Liver (tissue), 9 donors: Measurements from ENCODE around the gene CTNNA2. TPM values are rescaled to one million over a fixed set of nuclear protein-coding genes. Genes with fewer than 3 reads are reported as not detected.

ENCODE experiments used
- DNase-seq: peaks from one replicate; pipeline ENCODE4 v3.0.0-alpha.2; 2017; ENCODE audit warnings: low spot score
- H3K27ac ChIP-seq, 2 donors: one replicate each; pipeline ENCODE4 v1.7.0; 2013; ENCODE audit warnings: inconsistent platforms in 2 of 2, low read length in 2 of 2, control low read depth in 1 of 2, low read depth in 1 of 2, mild to moderate bottlenecking in 1 of 2
- H3K27me3 ChIP-seq, 4 donors: one replicate each; pipeline versions ENCODE4 v1.6.1 to v1.7.0; 2013; ENCODE audit warnings: low read length in 3 of 4, inconsistent platforms in 1 of 4, mild to moderate bottlenecking in 1 of 4, moderate library complexity in 1 of 4; ENCODE audit not compliant: control insufficient read depth in 4 of 4, insufficient read depth in 4 of 4
- H3K36me3 ChIP-seq, 4 donors: one replicate each; pipeline versions ENCODE4 v1.6.1 to v1.7.0; 2013; ENCODE audit warnings: low read length in 3 of 4, mild to moderate bottlenecking in 3 of 4, low read depth in 1 of 4, moderate library complexity in 1 of 4; ENCODE audit not compliant: control insufficient read depth in 4 of 4, insufficient read depth in 3 of 4
- H3K4me1 ChIP-seq, 4 donors: one replicate each; pipeline versions ENCODE4 v1.6.1 to v1.7.0; 2013; ENCODE audit warnings: low read length in 3 of 4, mild to moderate bottlenecking in 3 of 4, moderate library complexity in 1 of 4; ENCODE audit not compliant: control insufficient read depth in 4 of 4, insufficient read depth in 4 of 4
- H3K4me3 ChIP-seq, 3 donors: one replicate each; pipeline versions ENCODE4 v1.6.1 to v1.7.0; 2013; ENCODE audit warnings: low read length in 3 of 3, control low read depth in 1 of 3, low read depth in 1 of 3, mild to moderate bottlenecking in 1 of 3
- H3K9ac ChIP-seq, 2 donors: one replicate each; pipeline ENCODE4 v1.7.0; 2013; ENCODE audit warnings: low read length in 2 of 2, mild to moderate bottlenecking in 2 of 2, moderate library complexity in 2 of 2, control low read depth in 1 of 2, low read depth in 1 of 2
- H3K9me3 ChIP-seq, 4 donors: one replicate each; pipeline versions ENCODE4 v1.6.1 to v1.7.0; 2013; ENCODE audit warnings: low read length in 3 of 4; ENCODE audit not compliant: control insufficient read depth in 4 of 4
- EGR1 ChIP-seq, 2 donors: IDR thresholded peaks; 2 replicates each; pipeline ENCODE4 v1.6.1; 2016 to 2018; ENCODE audit warnings: antibody characterized with exemption in 2 of 2, low read depth in 2 of 2
- FOXA1 ChIP-seq: IDR thresholded peaks from 2 replicates; pipeline ENCODE4 v1.6.1; 2016; ENCODE audit warnings: antibody characterized with exemption
- FOXA2 ChIP-seq: IDR thresholded peaks from 2 replicates; pipeline ENCODE4 v1.6.1; 2016; ENCODE audit warnings: antibody characterized with exemption
- GABPA ChIP-seq, 2 donors: IDR thresholded peaks in 1 of 2; conservative IDR thresholded peaks in 1 of 2; 2 replicates each; pipeline ENCODE4 v1.6.1; 2016; ENCODE audit warnings: antibody characterized with exemption in 2 of 2, mild to moderate bottlenecking in 1 of 2, moderate library complexity in 1 of 2
- HNF4A ChIP-seq, 2 donors: conservative IDR thresholded peaks; 2 replicates each; pipeline ENCODE4 v1.6.1; 2016; ENCODE audit warnings: antibody characterized with exemption in 2 of 2, mild to moderate bottlenecking in 2 of 2
- HNF4G ChIP-seq: IDR thresholded peaks from 2 replicates; pipeline ENCODE4 v1.6.1; 2016; ENCODE audit warnings: antibody characterized with exemption
- JUND ChIP-seq, 2 donors: IDR thresholded peaks; 2 replicates each; pipeline ENCODE4 v1.6.1; 2016; ENCODE audit warnings: antibody characterized with exemption in 2 of 2
- NR2F2 ChIP-seq: IDR thresholded peaks from 2 replicates; pipeline ENCODE4 v1.6.1; 2016; ENCODE audit warnings: antibody characterized with exemption
- RAD21 ChIP-seq, 2 donors: IDR thresholded peaks; 2 replicates each; pipeline ENCODE4 v1.6.1; 2016; ENCODE audit warnings: antibody characterized with exemption in 2 of 2, mild to moderate bottlenecking in 2 of 2
- RXRA ChIP-seq, 2 donors: IDR thresholded peaks; 2 replicates each; pipeline ENCODE4 v1.6.1; 2017 to 2018; ENCODE audit warnings: antibody characterized with exemption in 2 of 2, mild to moderate bottlenecking in 1 of 2
- SP1 ChIP-seq: IDR thresholded peaks from 2 replicates; pipeline ENCODE4 v1.6.1; 2018; ENCODE audit warnings: antibody characterized with exemption, mild to moderate bottlenecking
- TAF1 ChIP-seq: conservative IDR thresholded peaks from 2 replicates; pipeline ENCODE4 v1.6.1; 2016; ENCODE audit warnings: antibody characterized with exemption, mild to moderate bottlenecking
- YY1 ChIP-seq: IDR thresholded peaks from 2 replicates; pipeline ENCODE4 v1.6.1; 2016; ENCODE audit warnings: antibody characterized with exemption, mild to moderate bottlenecking
- WGBS: extraction: QIAGEN DNeasy Blood & Tissue Kit; methylation state at CpG from one replicate; pipeline ENCODE4 v1.1.7; 2013; 5-methylcytosine and 5-hydroxymethylcytosine counted together
- polyA plus RNA-seq, 2 donors: library from polyadenylated mRNA; stranded (reverse) in 1 of 2; unstranded in 1 of 2; fragments of 200-250 nt in 1 of 2; fragments of >200 nt in 1 of 2; fragmentation: Nextera tagmentation in 1 of 2; extraction: Ambion mirVana in 1 of 2; gene quantifications; one replicate each; pipeline versions ENCODE4 v1.2.1 to v1.2.3, GENCODE V29; 2013 to 2015
- total RNA-seq, 2 donors: library from RNA; depleted of rRNA; stranded (reverse); fragments of >200 nt; gene quantifications; one replicate each; pipeline ENCODE4 v1.2.3, GENCODE V29; 2014
- TF ChIP-seq, protein P1 (sequence below): IDR thresholded peaks from 2 replicates; pipeline ENCODE4 v1.6.1; 2016; ENCODE audit warnings: antibody characterized with exemption, mild to moderate bottlenecking
- TF ChIP-seq, protein P2 (sequence below): fragments of 150-350 bp; IDR thresholded peaks from 2 replicates; pipeline ENCODE4 v1.5.1; 2017; ENCODE audit warnings: improper control_type of control experiment, low read depth, low read length; ENCODE audit not compliant: missing input control
- TF ChIP-seq, protein P3 (sequence below): IDR thresholded peaks from 2 replicates; pipeline ENCODE4 v1.6.1; 2016; ENCODE audit warnings: antibody characterized with exemption
- TF ChIP-seq, protein P4 (sequence below): IDR thresholded peaks from 2 replicates; pipeline ENCODE4 v1.6.1; 2016; ENCODE audit warnings: antibody characterized with exemption
- TF ChIP-seq, protein P5 (sequence below): IDR thresholded peaks from 2 replicates; pipeline ENCODE4 v1.6.1; 2016; ENCODE audit warnings: antibody characterized with exemption
- donor health status: healthy.
- donor health status: healthy.
- donor health status: healthy.
- donor health status: healthy.
- donor health status: healthy.

CTNNA2 gene
- total and polyA plus RNA-seq, 4 donors, result 0.05 TPM; not detected in 3

DNA sequence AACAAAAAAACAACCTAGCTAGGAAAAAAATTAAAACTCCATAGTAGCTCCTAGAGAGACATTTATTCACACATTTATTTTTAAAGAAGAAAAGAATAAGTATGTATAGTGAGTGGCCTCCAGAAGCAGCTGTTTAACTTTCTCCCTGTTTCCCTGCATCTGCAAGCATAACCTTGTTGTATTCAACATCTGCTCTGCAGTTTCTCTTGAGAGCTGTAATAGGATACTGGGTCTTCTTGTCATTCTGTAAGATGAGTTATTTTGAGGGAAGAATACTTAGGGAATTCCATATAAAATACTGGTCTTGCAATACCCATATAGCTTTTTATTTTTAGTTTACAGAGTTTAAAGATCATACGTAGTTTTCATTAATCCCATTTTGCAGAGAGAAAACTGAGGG, 545.1 kb downstream of the CTNNA2 start:
- H3K27me3 ChIP-seq, result no peaks in the 10 kb centered on the region
- TF ChIP-seq, protein P1, sequence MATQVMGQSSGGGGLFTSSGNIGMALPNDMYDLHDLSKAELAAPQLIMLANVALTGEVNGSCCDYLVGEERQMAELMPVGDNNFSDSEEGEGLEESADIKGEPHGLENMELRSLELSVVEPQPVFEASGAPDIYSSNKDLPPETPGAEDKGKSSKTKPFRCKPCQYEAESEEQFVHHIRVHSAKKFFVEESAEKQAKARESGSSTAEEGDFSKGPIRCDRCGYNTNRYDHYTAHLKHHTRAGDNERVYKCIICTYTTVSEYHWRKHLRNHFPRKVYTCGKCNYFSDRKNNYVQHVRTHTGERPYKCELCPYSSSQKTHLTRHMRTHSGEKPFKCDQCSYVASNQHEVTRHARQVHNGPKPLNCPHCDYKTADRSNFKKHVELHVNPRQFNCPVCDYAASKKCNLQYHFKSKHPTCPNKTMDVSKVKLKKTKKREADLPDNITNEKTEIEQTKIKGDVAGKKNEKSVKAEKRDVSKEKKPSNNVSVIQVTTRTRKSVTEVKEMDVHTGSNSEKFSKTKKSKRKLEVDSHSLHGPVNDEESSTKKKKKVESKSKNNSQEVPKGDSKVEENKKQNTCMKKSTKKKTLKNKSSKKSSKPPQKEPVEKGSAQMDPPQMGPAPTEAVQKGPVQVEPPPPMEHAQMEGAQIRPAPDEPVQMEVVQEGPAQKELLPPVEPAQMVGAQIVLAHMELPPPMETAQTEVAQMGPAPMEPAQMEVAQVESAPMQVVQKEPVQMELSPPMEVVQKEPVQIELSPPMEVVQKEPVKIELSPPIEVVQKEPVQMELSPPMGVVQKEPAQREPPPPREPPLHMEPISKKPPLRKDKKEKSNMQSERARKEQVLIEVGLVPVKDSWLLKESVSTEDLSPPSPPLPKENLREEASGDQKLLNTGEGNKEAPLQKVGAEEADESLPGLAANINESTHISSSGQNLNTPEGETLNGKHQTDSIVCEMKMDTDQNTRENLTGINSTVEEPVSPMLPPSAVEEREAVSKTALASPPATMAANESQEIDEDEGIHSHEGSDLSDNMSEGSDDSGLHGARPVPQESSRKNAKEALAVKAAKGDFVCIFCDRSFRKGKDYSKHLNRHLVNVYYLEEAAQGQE, result no peak
- TF ChIP-seq, protein P2, sequence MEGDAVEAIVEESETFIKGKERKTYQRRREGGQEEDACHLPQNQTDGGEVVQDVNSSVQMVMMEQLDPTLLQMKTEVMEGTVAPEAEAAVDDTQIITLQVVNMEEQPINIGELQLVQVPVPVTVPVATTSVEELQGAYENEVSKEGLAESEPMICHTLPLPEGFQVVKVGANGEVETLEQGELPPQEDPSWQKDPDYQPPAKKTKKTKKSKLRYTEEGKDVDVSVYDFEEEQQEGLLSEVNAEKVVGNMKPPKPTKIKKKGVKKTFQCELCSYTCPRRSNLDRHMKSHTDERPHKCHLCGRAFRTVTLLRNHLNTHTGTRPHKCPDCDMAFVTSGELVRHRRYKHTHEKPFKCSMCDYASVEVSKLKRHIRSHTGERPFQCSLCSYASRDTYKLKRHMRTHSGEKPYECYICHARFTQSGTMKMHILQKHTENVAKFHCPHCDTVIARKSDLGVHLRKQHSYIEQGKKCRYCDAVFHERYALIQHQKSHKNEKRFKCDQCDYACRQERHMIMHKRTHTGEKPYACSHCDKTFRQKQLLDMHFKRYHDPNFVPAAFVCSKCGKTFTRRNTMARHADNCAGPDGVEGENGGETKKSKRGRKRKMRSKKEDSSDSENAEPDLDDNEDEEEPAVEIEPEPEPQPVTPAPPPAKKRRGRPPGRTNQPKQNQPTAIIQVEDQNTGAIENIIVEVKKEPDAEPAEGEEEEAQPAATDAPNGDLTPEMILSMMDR, result no peak
- no peak for TF ChIP-seq EGR1 (IDR thresholded peaks at IDR 0.05; ENCODE audit: low read depth in 2 of 2)
- TF ChIP-seq, protein P3, sequence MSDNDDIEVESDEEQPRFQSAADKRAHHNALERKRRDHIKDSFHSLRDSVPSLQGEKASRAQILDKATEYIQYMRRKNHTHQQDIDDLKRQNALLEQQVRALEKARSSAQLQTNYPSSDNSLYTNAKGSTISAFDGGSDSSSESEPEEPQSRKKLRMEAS, result no peak
- no peak for DNase-seq

DNA sequence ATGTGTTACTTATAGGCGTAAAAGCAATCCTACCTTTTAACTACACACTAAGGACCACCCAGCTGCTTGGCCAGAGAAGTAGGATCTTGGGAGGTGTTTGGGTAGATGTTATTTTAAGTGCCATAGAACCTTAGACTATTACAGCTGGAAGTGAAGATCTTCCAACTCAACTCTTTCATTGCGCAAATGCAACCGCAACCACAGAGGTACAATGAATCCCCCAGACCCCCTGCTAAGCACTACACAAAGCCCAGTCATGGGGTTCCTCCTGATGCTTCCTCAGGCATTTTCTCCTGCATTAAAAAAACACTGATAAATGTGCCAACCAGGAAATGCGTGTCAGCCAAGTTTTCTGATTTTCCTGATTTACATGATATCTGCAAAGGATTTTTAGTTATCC, 545.7 kb downstream of the CTNNA2 start:
- no peaks in the 10 kb centered on the region for H3K9me3 ChIP-seq
- no peak overlapping the region for H3K9ac ChIP-seq
- no peaks in the 10 kb centered on the region for H3K4me1 ChIP-seq
- no peaks in the 10 kb centered on the region for H3K36me3 ChIP-seq
- no peak for DNase-seq
- H3K27me3 ChIP-seq, result no peaks in the 10 kb centered on the region
- H3K27ac ChIP-seq, result no peak overlapping the region
- TF ChIP-seq RXRA (IDR thresholded peaks at IDR 0.05) (no peak), FOXA2 (no peak), HNF4A (conservative IDR thresholded peaks at IDR 0.05) (no peak), TAF1 (no peak), RAD21 (IDR thresholded peaks at IDR 0.05) (no peak), SP1 (no peak), JUND (IDR thresholded peaks at IDR 0.05) (no peak), GABPA (IDR thresholded peaks at IDR 0.05 in 1 of 2, conservative IDR thresholded peaks at IDR 0.05 in 1 of 2) (no peak), NR2F2 (no peak), YY1 (no peak), HNF4G (no peak), FOXA1 (no peak), EGR1 (IDR thresholded peaks at IDR 0.05; ENCODE audit: low read depth in 2 of 2) (no peak)
- TF ChIP-seq, protein P4, sequence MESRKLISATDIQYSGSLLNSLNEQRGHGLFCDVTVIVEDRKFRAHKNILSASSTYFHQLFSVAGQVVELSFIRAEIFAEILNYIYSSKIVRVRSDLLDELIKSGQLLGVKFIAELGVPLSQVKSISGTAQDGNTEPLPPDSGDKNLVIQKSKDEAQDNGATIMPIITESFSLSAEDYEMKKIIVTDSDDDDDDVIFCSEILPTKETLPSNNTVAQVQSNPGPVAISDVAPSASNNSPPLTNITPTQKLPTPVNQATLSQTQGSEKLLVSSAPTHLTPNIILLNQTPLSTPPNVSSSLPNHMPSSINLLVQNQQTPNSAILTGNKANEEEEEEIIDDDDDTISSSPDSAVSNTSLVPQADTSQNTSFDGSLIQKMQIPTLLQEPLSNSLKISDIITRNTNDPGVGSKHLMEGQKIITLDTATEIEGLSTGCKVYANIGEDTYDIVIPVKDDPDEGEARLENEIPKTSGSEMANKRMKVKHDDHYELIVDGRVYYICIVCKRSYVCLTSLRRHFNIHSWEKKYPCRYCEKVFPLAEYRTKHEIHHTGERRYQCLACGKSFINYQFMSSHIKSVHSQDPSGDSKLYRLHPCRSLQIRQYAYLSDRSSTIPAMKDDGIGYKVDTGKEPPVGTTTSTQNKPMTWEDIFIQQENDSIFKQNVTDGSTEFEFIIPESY, result no peak
- TF ChIP-seq, protein P3, result no peak
- TF ChIP-seq, protein P5, sequence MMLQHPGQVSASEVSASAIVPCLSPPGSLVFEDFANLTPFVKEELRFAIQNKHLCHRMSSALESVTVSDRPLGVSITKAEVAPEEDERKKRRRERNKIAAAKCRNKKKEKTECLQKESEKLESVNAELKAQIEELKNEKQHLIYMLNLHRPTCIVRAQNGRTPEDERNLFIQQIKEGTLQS, result no peak
- TF ChIP-seq, protein P1, result no peak
- TF ChIP-seq, protein P2, result no peak
- no peak overlapping the region for H3K4me3 ChIP-seq
- 87% methylated on average over 4 of the region's 4 CpGs for WGBS

More for the DNA sequence above, 545.1 kb downstream of the CTNNA2 start:
- Histone ChIP-seq H3K27ac (no peak overlapping the region), H3K9ac (no peak overlapping the region), H3K36me3 (no peaks in the 10 kb centered on the region), H3K4me3 (no peak overlapping the region), H3K9me3 (no peaks in the 10 kb centered on the region), H3K4me1 (no peaks in the 10 kb centered on the region)
- 92% methylated on average over 1 of the region's 1 CpG for WGBS
